ENCODE measurements around the gene TMEM117.

GRCh38 chr12:44313188-44313587 is 477.3 kb downstream of the TMEM117 start:
- TF ChIP-seq CTCF (IDR thresholded peaks at IDR 0.05 in 2 of 3, conservative IDR thresholded peaks at IDR 0.05 in 1 of 3; ENCODE audit: control insufficient read depth in 2 of 3, extremely low read depth in 1 of 3, insufficient read depth in 1 of 3, low read depth in 3 of 3, low read length in 3 of 3) (no peak), MYC (IDR thresholded peaks at IDR 0.05; ENCODE audit: insufficient read depth, insufficient read length, insufficient replicate concordance, low read length, severe bottlenecking) (no peak), HDGF (IDR thresholded peaks at IDR 0.05) (no peak), SRF (IDR thresholded peaks at IDR 0.05; ENCODE audit: low read depth in 2 of 2, low read length in 2 of 2) (no peak)
